ENCODE measurements around the gene RASGRP4. TPM values are rescaled to one million over a fixed set of nuclear protein-coding genes. Genes with fewer than 3 reads are reported as not detected.
"Not testable (repeated sequence)": the region's sequence is repeated elsewhere in the genome, so short reads cannot be mapped to it uniquely, and the experiment has no call there.

Gene RASGRP4
- total RNA-seq, 1 donor: 19.3 TPM

GRCh38 chr19:38362946-38363688 lies 62.9 kb downstream of the RASGRP4 start:
- not testable (repeated sequence) for H3K27me3 ChIP-seq (ENCODE audit: insufficient read depth, low read length); H3K4me3 ChIP-seq (ENCODE audit: low read length); H3K9me3 ChIP-seq (ENCODE audit: low read depth, low read length)
- peaks cover 17% of the 10 kb centered on the region for H3K4me1 ChIP-seq (ENCODE audit: insufficient read depth, low read length)

GRCh38 chr19:38362076-38362945 lies 63.7 kb downstream of the RASGRP4 start:
- H3K9me3 ChIP-seq (ENCODE audit: low read depth, low read length): no peaks in the 10 kb centered on the region
- H3K27me3 ChIP-seq (ENCODE audit: insufficient read depth, low read length): no peaks in the 10 kb centered on the region
- peaks cover 17% of the 10 kb centered on the region for H3K4me1 ChIP-seq (ENCODE audit: insufficient read depth, low read length)

GRCh38 chr19:38361633-38362075 lies 64.4 kb downstream of the RASGRP4 start:
- H3K4me3 ChIP-seq (ENCODE audit: low read length): peak overlapping the region; percentile 42
- no peaks in the 10 kb centered on the region for H3K9me3 ChIP-seq (ENCODE audit: low read depth, low read length)
- H3K27me3 ChIP-seq (ENCODE audit: insufficient read depth, low read length): no peaks in the 10 kb centered on the region
- H3K4me1 ChIP-seq (ENCODE audit: insufficient read depth, low read length): peaks cover 17% of the 10 kb centered on the region

More at GRCh38 chr19:38362076-38362945, 63.7 kb downstream of the RASGRP4 start:
- peak overlapping the region; percentile 42 for H3K4me3 ChIP-seq (ENCODE audit: low read length)

- Histone ChIP-seq H3K4me3 (ENCODE audit: low read length) (peak overlapping the region; percentile 42), H3K27me3 (ENCODE audit: insufficient read depth, low read length) (no peaks in the 10 kb centered on the region), H3K9me3 (ENCODE audit: low read depth, low read length) (no peaks in the 10 kb centered on the region), H3K4me1 (ENCODE audit: insufficient read depth, low read length) (peaks cover 17% of the 10 kb centered on the region)
These were observed 65.0 kb downstream of the RASGRP4 start for GRCh38 chr19:38360839-38361631.

GRCh38 chr19:38360351-38360750 lies 65.7 kb downstream of the RASGRP4 start:
- Histone ChIP-seq H3K4me3 (ENCODE audit: low read length) (no peak overlapping the region), H3K27me3 (ENCODE audit: insufficient read depth, low read length) (no peaks in the 10 kb centered on the region), H3K9me3 (ENCODE audit: low read depth, low read length) (no peaks in the 10 kb centered on the region), H3K4me1 (ENCODE audit: insufficient read depth, low read length) (peaks cover 17% of the 10 kb centered on the region)

GRCh38 chr19:38359242-38360021 lies 66.6 kb downstream of the RASGRP4 start:
- no peak overlapping the region for H3K4me3 ChIP-seq (ENCODE audit: low read length)
- no peaks in the 10 kb centered on the region for H3K27me3 ChIP-seq (ENCODE audit: insufficient read depth, low read length)
- H3K4me1 ChIP-seq (ENCODE audit: insufficient read depth, low read length): peaks cover 17% of the 10 kb centered on the region
- no peaks in the 10 kb centered on the region for H3K9me3 ChIP-seq (ENCODE audit: low read depth, low read length)

Other genes starting within 250 kb of the RASGRP4 start
- not detected for gene DPF1, start 202.0 kb downstream of the RASGRP4 start, total RNA-seq
- gene PPP1R14A, start 169.8 kb downstream of the RASGRP4 start, total RNA-seq: 0.31 TPM
- 34.5 TPM for gene SPINT2, start 161.6 kb downstream of the RASGRP4 start, total RNA-seq
- 3.1 TPM for gene C19orf33, start 122.0 kb downstream of the RASGRP4 start, total RNA-seq
- gene YIF1B, start 110.3 kb downstream of the RASGRP4 start, total RNA-seq: 27.4 TPM
- gene KCNK6, start 106.4 kb downstream of the RASGRP4 start, total RNA-seq: 3.8 TPM
- 1.9 TPM for gene CATSPERG, start 90.4 kb downstream of the RASGRP4 start, total RNA-seq
- 88.1 TPM for gene PSMD8, start 51.6 kb downstream of the RASGRP4 start, total RNA-seq
- gene GGN, start 38.2 kb downstream of the RASGRP4 start, total RNA-seq: not detected
- 0.10 TPM for gene SPRED3, start 37.5 kb downstream of the RASGRP4 start, total RNA-seq
- 11.6 TPM for gene FAM98C, start 23.1 kb downstream of the RASGRP4 start, total RNA-seq
- 0.10 TPM for gene RYR1, start 7.5 kb upstream of the RASGRP4 start, total RNA-seq
- 29.1 TPM for gene MAP4K1, start 191.7 kb upstream of the RASGRP4 start, total RNA-seq
- gene EIF3K, start 193.0 kb upstream of the RASGRP4 start, total RNA-seq: 517 TPM
- gene ACTN4, start 221.4 kb upstream of the RASGRP4 start, total RNA-seq: 59.0 TPM